Stomach (tissue), 4 donors: Measurements from ENCODE around the gene SMAP1.

Source experiments
- EP300 ChIP-seq: sonication (generic); formaldehyde crosslinking; IDR thresholded peaks from one replicate; pipeline ENCODE4 v1.6.1; 2017; ENCODE audit warnings: antibody characterized with exemption
- POLR2A ChIP-seq, 4 donors: fragments of 450-650 bp; IDR thresholded peaks; one replicate each; pipeline ENCODE4 v1.6.1; 2016; ENCODE audit warnings: antibody characterized with exemption in 4 of 4, control low read depth in 2 of 4, mild to moderate bottlenecking in 1 of 4, moderate library complexity in 1 of 4
- TF ChIP-seq, protein P1 (sequence below), 7 experiments: fragments of 450-650 bp in 4 of 7; fragments of 200-600 bp in 3 of 7; sonication (generic) in 3 of 7; IDR thresholded peaks; one replicate each; pipeline ENCODE4 v1.5.1; 2016 to 2019; ENCODE audit warnings: antibody characterized with exemption in 7 of 7, control low read depth in 2 of 7, mild to moderate bottlenecking in 1 of 7

DNA sequence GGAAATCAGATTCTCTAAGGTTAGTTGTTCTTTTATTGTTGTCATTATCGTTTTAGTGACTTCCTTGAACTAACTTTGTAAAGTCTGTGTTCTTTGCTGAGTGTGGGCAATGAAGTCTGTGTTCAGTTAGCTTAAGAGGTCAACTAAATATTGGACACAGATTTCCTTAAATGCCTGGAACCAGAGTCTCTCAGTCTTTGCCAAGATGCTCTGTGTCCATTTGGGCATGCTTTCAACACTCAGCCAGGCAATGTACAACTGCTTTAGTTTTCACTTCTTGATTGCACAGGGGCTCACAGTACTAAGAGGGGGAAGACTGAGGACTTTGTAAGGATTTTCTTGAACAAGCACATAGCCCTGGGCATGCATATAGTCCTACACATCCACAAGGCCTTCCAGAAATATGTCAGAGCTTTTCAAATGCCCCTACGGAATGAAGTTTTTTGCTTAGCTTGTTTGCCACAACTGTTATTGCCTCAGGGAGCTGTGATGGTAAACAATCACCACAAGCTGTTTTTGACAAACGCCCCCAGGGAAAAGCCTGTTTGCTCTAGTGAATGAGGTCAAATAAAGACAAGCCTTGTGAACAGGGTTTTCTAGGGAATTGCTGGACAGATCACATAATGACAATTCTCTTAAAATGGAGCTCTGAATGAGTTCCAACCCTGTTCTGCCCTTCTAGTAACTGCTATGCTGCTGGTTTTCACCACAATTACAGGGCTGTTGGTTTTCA lies 206.7 kb downstream of the SMAP1 start:
- TF ChIP-seq POLR2A (IDR thresholded peaks at IDR 0.05) = no peak
- TF ChIP-seq, protein P1, sequence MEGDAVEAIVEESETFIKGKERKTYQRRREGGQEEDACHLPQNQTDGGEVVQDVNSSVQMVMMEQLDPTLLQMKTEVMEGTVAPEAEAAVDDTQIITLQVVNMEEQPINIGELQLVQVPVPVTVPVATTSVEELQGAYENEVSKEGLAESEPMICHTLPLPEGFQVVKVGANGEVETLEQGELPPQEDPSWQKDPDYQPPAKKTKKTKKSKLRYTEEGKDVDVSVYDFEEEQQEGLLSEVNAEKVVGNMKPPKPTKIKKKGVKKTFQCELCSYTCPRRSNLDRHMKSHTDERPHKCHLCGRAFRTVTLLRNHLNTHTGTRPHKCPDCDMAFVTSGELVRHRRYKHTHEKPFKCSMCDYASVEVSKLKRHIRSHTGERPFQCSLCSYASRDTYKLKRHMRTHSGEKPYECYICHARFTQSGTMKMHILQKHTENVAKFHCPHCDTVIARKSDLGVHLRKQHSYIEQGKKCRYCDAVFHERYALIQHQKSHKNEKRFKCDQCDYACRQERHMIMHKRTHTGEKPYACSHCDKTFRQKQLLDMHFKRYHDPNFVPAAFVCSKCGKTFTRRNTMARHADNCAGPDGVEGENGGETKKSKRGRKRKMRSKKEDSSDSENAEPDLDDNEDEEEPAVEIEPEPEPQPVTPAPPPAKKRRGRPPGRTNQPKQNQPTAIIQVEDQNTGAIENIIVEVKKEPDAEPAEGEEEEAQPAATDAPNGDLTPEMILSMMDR (IDR thresholded peaks at IDR 0.05) = no peak
- no peak for TF ChIP-seq EP300
